IMR-90 (cell line): ENCODE data around the gene NPEPL1. TPM values are rescaled to one million over a fixed set of nuclear protein-coding genes. Genes with fewer than 3 reads are reported as not detected.

Experiments used
- ATAC-seq: fragments of 200-7000 bp; cut with Tn5 transposase; 2 replicates; pipeline ENCODE4 v1.9.1; 2020; ENCODE audit warnings: low read depth, mild to moderate bottlenecking, moderate library complexity
- Bru-seq: library from RNA; stranded (reverse); fragments of 400-500 nt; gene quantifications from one replicate; lab custom pipeline; 2021; lab: Mats Ljungman, UMichigan
- BruChase-seq, 2 experiments: library from RNA; stranded (reverse); fragments of 400-500 nt; gene quantifications; one replicate each; lab custom pipeline; 2021; lab: Mats Ljungman, UMichigan
- BruUV-seq: library from RNA; stranded (reverse); fragments of 400-500 nt; replicated peaks from 2 replicates; lab custom pipeline; 2021; lab: Mats Ljungman, UMichigan
- CTCF ChIA-PET: fragments of 300-600 bp; formaldehyde crosslinking; extraction: SDS; loops from one replicate; lab custom pipeline; 2021; ENCODE audit warnings: antibody characterized with exemption; lab: Yijun Ruan, JAX
- POLR2A ChIA-PET: fragments of 300-600 bp; sonication (Branson Sonifier 250); formaldehyde crosslinking; loops from one replicate; lab custom pipeline; 2022; ENCODE audit warnings: antibody characterized with exemption; ENCODE audit not compliant: unreplicated experiment; lab: Charles Lee
- DNase-seq: peaks from one replicate; pipeline ENCODE4 v3.0.0; 2013
- H2AFZ ChIP-seq: replicated peaks from 2 replicates; pipeline ENCODE3; 2013; ENCODE audit warnings: low read length, mild to moderate bottlenecking; ENCODE audit not compliant: poor library complexity
- H2AK5ac ChIP-seq: 2 replicates; pipeline ENCODE4 v1.6.1; 2013; ENCODE audit warnings: low read depth, low read length, inconsistent platforms
- H2AK9ac ChIP-seq: replicated peaks from 2 replicates; pipeline ENCODE3; 2013; ENCODE audit warnings: mild to moderate bottlenecking, low read depth, low read length, moderate library complexity; ENCODE audit not compliant: poor library complexity
- H2BK120ac ChIP-seq: 2 replicates; pipeline ENCODE4 v1.6.1; 2013; ENCODE audit warnings: low read depth, low read length, inconsistent platforms
- H2BK15ac ChIP-seq: 3 replicates; pipeline ENCODE4 v1.6.1; 2013; ENCODE audit warnings: low read depth, low read length, inconsistent platforms
- H2BK20ac ChIP-seq: 2 replicates; pipeline ENCODE4 v1.6.1; 2013; ENCODE audit warnings: low read depth, mild to moderate bottlenecking, inconsistent platforms, low read length, moderate library complexity
- H2BK5ac ChIP-seq: 2 replicates; pipeline ENCODE4 v1.6.1; 2013; ENCODE audit warnings: mild to moderate bottlenecking, low read depth, low read length, inconsistent platforms; ENCODE audit not compliant: poor library complexity, severe bottlenecking
- H3K14ac ChIP-seq: replicated peaks from 2 replicates; pipeline ENCODE4 v1.6.1; 2013; ENCODE audit warnings: low read depth, low read length, inconsistent platforms
- H3K18ac ChIP-seq: 2 replicates; pipeline ENCODE4 v1.6.1; 2013; ENCODE audit warnings: low read depth, low read length, control low read depth
- H3K23ac ChIP-seq: 2 replicates; pipeline ENCODE4 v1.6.1; 2013; ENCODE audit warnings: low read depth, low read length, inconsistent platforms
- H3K27ac ChIP-seq: 2 replicates; pipeline ENCODE4 v1.5.1; 2013; ENCODE audit warnings: mild to moderate bottlenecking, control low read depth, low read length; ENCODE audit not compliant: insufficient read depth
- H3K27me3 ChIP-seq: 2 replicates; pipeline ENCODE4 v1.6.1; 2013; ENCODE audit warnings: low read length; ENCODE audit not compliant: control insufficient read depth, insufficient read depth
- H3K36me3 ChIP-seq: 2 replicates; pipeline ENCODE4 v1.6.1; 2013; ENCODE audit warnings: low read length, mixed read lengths; ENCODE audit not compliant: control insufficient read depth, insufficient read depth
- H3K4ac ChIP-seq: 2 replicates; pipeline ENCODE4 v1.6.1; 2013; ENCODE audit warnings: low read depth, low read length, inconsistent platforms
- H3K4me1 ChIP-seq: 2 replicates; pipeline ENCODE4 v1.6.1; 2013; ENCODE audit warnings: low read length, mixed read lengths; ENCODE audit not compliant: control insufficient read depth, insufficient read depth
- H3K4me2 ChIP-seq: 2 replicates; pipeline ENCODE4 v1.6.1; 2013; ENCODE audit warnings: low read depth, mild to moderate bottlenecking, control low read depth, low read length, moderate library complexity
- H3K4me3 ChIP-seq: 2 replicates; pipeline ENCODE4 v1.5.1; 2013; ENCODE audit warnings: low read depth, mild to moderate bottlenecking, control low read depth, low read length, moderate library complexity; ENCODE audit not compliant: insufficient read depth
- H3K56ac ChIP-seq: 2 replicates; pipeline ENCODE4 v1.6.1; 2013; ENCODE audit warnings: low read length, inconsistent platforms; ENCODE audit not compliant: insufficient read depth; ENCODE audit errors: extremely low read depth
- H3K79me1 ChIP-seq, 2 experiments: 2 replicates each; pipeline ENCODE4 v1.6.1; 2013; ENCODE audit warnings: low read length in 2 of 2, inconsistent platforms in 1 of 2, low read depth in 1 of 2
- H3K9ac ChIP-seq: 2 replicates; pipeline ENCODE4 v1.6.1; 2013; ENCODE audit warnings: low read depth, low read length, control low read depth
- H3K9me1 ChIP-seq: 2 replicates; pipeline ENCODE4 v1.6.1; 2013; ENCODE audit warnings: low read length, inconsistent platforms; ENCODE audit not compliant: insufficient read depth
- H3K9me3 ChIP-seq: 2 replicates; pipeline ENCODE4 v1.6.1; 2013; ENCODE audit warnings: low read length; ENCODE audit not compliant: control insufficient read depth, insufficient read depth
- H4K20me1 ChIP-seq: 2 replicates; pipeline ENCODE4 v1.6.1; 2013; ENCODE audit warnings: low read length, inconsistent platforms; ENCODE audit not compliant: insufficient read depth
- H4K5ac ChIP-seq: 2 replicates; pipeline ENCODE4 v1.6.1; 2013; ENCODE audit warnings: mild to moderate bottlenecking, low read depth, low read length, control low read depth
- H4K8ac ChIP-seq, 2 experiments: 2 replicates each; pipeline ENCODE4 v1.6.1; 2013; ENCODE audit warnings: low read depth in 2 of 2, low read length in 2 of 2, control low read depth in 1 of 2, inconsistent platforms in 1 of 2
- H4K91ac ChIP-seq: 2 replicates; pipeline ENCODE4 v1.6.1; 2013; ENCODE audit warnings: low read depth, low read length, inconsistent platforms; ENCODE audit not compliant: insufficient read depth
- BHLHE40 ChIP-seq: fragments of 150-350 bp; IDR thresholded peaks from 2 replicates; pipeline ENCODE4 v1.6.1; 2016; ENCODE audit warnings: mild to moderate bottlenecking, low read depth, low read length
- CHD1 ChIP-seq: IDR thresholded peaks from 2 replicates; pipeline ENCODE4 v1.6.1; 2012; ENCODE audit warnings: low read depth, low read length, improper control_type of control experiment
- MAFK ChIP-seq: IDR thresholded peaks from 2 replicates; pipeline ENCODE4 v1.6.1; 2012; ENCODE audit warnings: low read depth, low read length, improper control_type of control experiment
- MAZ ChIP-seq: IDR thresholded peaks from 2 replicates; pipeline ENCODE4 v1.6.1; 2012; ENCODE audit warnings: low read depth, mild to moderate bottlenecking, low read length, improper control_type of control experiment, moderate library complexity, borderline replicate concordance
- POLR2A ChIP-seq: IDR thresholded peaks from 2 replicates; pipeline ENCODE4 v1.6.1; 2012; ENCODE audit warnings: mild to moderate bottlenecking, low read depth, low read length
- SMC3 ChIP-seq: fragments of 150-350 bp; IDR thresholded peaks from 2 replicates; pipeline ENCODE4 v1.6.1; 2016; ENCODE audit warnings: low read depth, mild to moderate bottlenecking, antibody characterized with exemption, low read length, moderate library complexity
- WGBS, 2 experiments: methylation state at CpG; one replicate each; pipeline versions ENCODE4 v1.1.5 to v1.1.7; 2013; ENCODE audit warnings: missing lambda C conversion rate in 2 of 2; ENCODE audit not compliant: insufficient read length in 1 of 2; ENCODE audit errors: extremely low coverage in 2 of 2; 5-methylcytosine and 5-hydroxymethylcytosine counted together
- dilution Hi-C: fragments of 300-500 bp; cut with HindIII; formaldehyde crosslinking; loops from one replicate; pipeline ENCODE4 v1.14.3; 2018; ENCODE audit warnings: low sequenced_read_pairs; ENCODE audit not compliant: unreplicated experiment
- in situ Hi-C: fragments of 300-500 bp; cut with MboI; formaldehyde crosslinking; loops from 3 replicates; pipeline ENCODE4 v1.14.3; 2019; ENCODE audit warnings: low sequenced_read_pairs, inconsistent platforms, mixed read lengths
- intact Hi-C: fragments of 100-400 bp; cut with micrococcal nuclease; formaldehyde crosslinking; loops from 2 replicates; pipeline ENCODE4 v1.10.0; 2022
- long read RNA-seq: library from polyadenylated mRNA; unstranded; transcript quantifications from one replicate; pipeline ENCODE4 v2.0.0, GENCODE V29; 2021; ENCODE audit not compliant: unreplicated experiment
- polyA plus RNA-seq, 3 experiments: library from polyadenylated mRNA; depleted of rRNA; stranded (reverse); fragments of >200 nt; gene quantifications; 2 replicates each; pipeline ENCODE4 v1.2.3, GENCODE V29; 2012; ENCODE audit warnings: low replicate concordance in 1 of 3
- total RNA-seq: library from RNA; depleted of rRNA; stranded (reverse); fragments of >200 nt; gene quantifications from 2 replicates; pipeline ENCODE4 v1.2.3, GENCODE V29; 2012; rRNA removed
- TF ChIP-seq, protein P1 (sequence below): conservative IDR thresholded peaks from 2 replicates; pipeline ENCODE4 v1.5.1; 2012; ENCODE audit warnings: mild to moderate bottlenecking, low read depth, low read length, improper control_type of control experiment
- TF ChIP-seq, protein P2 (sequence below): fragments of 150-350 bp; IDR thresholded peaks from 2 replicates; pipeline ENCODE4 v1.6.1; 2016; ENCODE audit warnings: low read depth, mild to moderate bottlenecking, low read length, moderate library complexity, borderline replicate concordance

NPEPL1 gene, protein sequence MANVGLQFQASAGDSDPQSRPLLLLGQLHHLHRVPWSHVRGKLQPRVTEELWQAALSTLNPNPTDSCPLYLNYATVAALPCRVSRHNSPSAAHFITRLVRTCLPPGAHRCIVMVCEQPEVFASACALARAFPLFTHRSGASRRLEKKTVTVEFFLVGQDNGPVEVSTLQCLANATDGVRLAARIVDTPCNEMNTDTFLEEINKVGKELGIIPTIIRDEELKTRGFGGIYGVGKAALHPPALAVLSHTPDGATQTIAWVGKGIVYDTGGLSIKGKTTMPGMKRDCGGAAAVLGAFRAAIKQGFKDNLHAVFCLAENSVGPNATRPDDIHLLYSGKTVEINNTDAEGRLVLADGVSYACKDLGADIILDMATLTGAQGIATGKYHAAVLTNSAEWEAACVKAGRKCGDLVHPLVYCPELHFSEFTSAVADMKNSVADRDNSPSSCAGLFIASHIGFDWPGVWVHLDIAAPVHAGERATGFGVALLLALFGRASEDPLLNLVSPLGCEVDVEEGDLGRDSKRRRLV
- total RNA-seq, result 6.3 and 7.2 TPM in 2 replicates
- polyA plus RNA-seq (2012; rRNA removed), result 10.4 and 10.7 TPM in 2 replicates
- polyA plus RNA-seq (2012; cell fraction: cytosol; rRNA removed), result 7.4 and 8.5 TPM in 2 replicates
- 61.8 and 109 TPM in 2 replicates for polyA plus RNA-seq (2012; cell fraction: nucleus; rRNA removed; ENCODE audit: low replicate concordance)
- percentile 59 among the genes with signal in this experiment for Bru-seq, nascent RNA
- percentile 72 among the genes with signal in this experiment for BruChase-seq, experiment 1, labeled RNA remaining after a 6-hour chase
- percentile 75 among the genes with signal in this experiment for BruChase-seq, experiment 2, labeled RNA remaining after a 2-hour chase
- long read RNA-seq, transcript NPEPL1-201 (12 exons, 2,378 nt), result major isoform, 89 of 126 reads
- long read RNA-seq, partial matches to known transcripts, result 7 of 126 reads
- long read RNA-seq, other reads (novel, unspliced or antisense), result 29 of 126 reads

DNA sequence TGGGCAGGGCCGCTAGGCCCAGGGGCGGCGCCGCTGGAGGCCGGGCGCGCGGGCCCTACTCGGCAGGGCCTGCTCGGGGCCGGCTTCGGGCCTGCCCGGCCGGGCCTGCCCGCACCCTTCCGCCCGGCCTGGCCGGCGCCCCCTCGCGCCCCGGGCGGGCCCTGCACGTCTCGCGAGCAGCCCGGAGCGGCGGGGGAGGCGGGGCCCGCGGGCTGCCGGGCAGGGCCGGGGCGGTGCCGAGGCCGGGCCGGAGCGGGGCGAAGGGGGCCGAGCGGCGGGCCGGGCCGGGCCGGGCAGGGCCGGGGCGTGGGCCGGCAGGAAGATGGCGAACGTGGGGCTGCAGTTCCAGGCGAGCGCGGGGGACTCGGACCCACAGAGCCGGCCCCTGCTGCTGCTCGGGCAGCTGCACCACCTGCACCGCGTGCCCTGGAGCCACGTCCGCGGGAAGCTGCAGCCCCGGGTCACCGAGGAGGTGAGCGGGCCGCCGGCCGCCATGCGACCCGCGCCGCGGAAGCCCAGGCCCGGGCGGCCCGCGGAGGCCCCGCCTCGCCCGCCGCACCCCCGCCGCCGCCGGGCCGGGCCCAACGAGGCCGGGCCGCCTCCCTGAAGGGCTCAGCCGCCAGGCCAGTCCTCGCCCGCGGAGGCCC, at the start of gene NPEPL1:
Gene NPEPL1, plus strand, starts transcription at position 222 of the 647 bp plus-strand sequence. Its CDS starts 101 bp downstream, at position 323.
- peak within 1 kb of the TSS; percentile 40 for H2BK120ac ChIP-seq
- H3K4me2 ChIP-seq, result peak within 1 kb of the TSS; percentile 54
- in situ Hi-C loops (no loop called here), intact Hi-C loops (loop anchor here (5.0 kb wide), 2 partner anchors 160 to 210 kb away; partner anchors contain the start of genes GNAS and GNAS-AS1), dilution Hi-C loops (no loop called here)
- no TSS peak for BruUV-seq
- CTCF ChIA-PET, result no interaction called here
- H2BK20ac ChIP-seq, result 0 out of 2 replicates have a peak within 1 kb of the TSS, but pooled peaks have one; percentile 10
- POLR2A ChIA-PET, result no interaction called here
- peak within 1 kb of the TSS; percentile 96 for H2AFZ ChIP-seq
- H2BK5ac ChIP-seq, result peak within 1 kb of the TSS; percentile 48
- H3K9ac ChIP-seq, result peak within 1 kb of the TSS; percentile 49
- DNase-seq (peak; percentile 67), ATAC-seq (peak; percentile 94)
- 4% methylated on average over 48 of the region's 93 CpGs; no CpG with 5 or more reads in 1 of the 2 experiments for WGBS, 2 experiments
- no peaks in the 10 kb centered on the region for H3K27me3 ChIP-seq
- peaks cover 16% of the 10 kb centered on the region for H3K9me1 ChIP-seq
- peaks cover 16% of the 10 kb centered on the region; the same call in 1 of the 2 replicates for H3K36me3 ChIP-seq
- peaks cover 6 to 21% of the 10 kb centered on the region in 2 experiments; a peak in 2 of 4 replicates for H3K79me1 ChIP-seq
- H3K9me3 ChIP-seq, result no peaks in the 10 kb centered on the region
- H3K4me1 ChIP-seq, result peaks cover 19% of the 10 kb centered on the region
- peak within 1 kb of the TSS; percentile 43 for H3K4me3 ChIP-seq
- H4K91ac ChIP-seq, result peak within 1 kb of the TSS; percentile 83
- peak within 1 kb of the TSS; percentile 75; the same call in 1 of the 2 replicates for H3K23ac ChIP-seq
- H3K27ac ChIP-seq, result peak within 1 kb of the TSS; percentile 31; the same call in 1 of the 2 replicates
- peak within 1 kb of the TSS; percentile 95 for H3K14ac ChIP-seq
- no peak within 1 kb of the TSS; the same call in 1 of the 2 replicates for H3K18ac ChIP-seq
- H2AK9ac ChIP-seq, result peak within 1 kb of the TSS; percentile 97
- H2BK15ac ChIP-seq, result peak within 1 kb of the TSS; percentile 53; the same call in 1 of the 3 replicates
- H3K56ac ChIP-seq, result no peak within 1 kb of the TSS
- H4K8ac ChIP-seq, result peak within 1 kb of the TSS; percentile 93 to 94
- peak within 1 kb of the TSS; percentile 93 for H4K5ac ChIP-seq
- H2AK5ac ChIP-seq, result peak within 1 kb of the TSS; percentile 94
- H3K4ac ChIP-seq, result peak within 1 kb of the TSS; percentile 96
- H4K20me1 ChIP-seq, result no peaks in the 10 kb centered on the region
- TF ChIP-seq SMC3 (peak; percentile 36; the same call in 1 of the 2 replicates), BHLHE40 (no peak), MAFK (no peak), CHD1 (no peak), POLR2A (no peak), MAZ (peak; percentile 46; the same call in 1 of the 2 replicates)
- TF ChIP-seq, protein P1, sequence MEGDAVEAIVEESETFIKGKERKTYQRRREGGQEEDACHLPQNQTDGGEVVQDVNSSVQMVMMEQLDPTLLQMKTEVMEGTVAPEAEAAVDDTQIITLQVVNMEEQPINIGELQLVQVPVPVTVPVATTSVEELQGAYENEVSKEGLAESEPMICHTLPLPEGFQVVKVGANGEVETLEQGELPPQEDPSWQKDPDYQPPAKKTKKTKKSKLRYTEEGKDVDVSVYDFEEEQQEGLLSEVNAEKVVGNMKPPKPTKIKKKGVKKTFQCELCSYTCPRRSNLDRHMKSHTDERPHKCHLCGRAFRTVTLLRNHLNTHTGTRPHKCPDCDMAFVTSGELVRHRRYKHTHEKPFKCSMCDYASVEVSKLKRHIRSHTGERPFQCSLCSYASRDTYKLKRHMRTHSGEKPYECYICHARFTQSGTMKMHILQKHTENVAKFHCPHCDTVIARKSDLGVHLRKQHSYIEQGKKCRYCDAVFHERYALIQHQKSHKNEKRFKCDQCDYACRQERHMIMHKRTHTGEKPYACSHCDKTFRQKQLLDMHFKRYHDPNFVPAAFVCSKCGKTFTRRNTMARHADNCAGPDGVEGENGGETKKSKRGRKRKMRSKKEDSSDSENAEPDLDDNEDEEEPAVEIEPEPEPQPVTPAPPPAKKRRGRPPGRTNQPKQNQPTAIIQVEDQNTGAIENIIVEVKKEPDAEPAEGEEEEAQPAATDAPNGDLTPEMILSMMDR, result peak; percentile 45
- TF ChIP-seq, protein P2, sequence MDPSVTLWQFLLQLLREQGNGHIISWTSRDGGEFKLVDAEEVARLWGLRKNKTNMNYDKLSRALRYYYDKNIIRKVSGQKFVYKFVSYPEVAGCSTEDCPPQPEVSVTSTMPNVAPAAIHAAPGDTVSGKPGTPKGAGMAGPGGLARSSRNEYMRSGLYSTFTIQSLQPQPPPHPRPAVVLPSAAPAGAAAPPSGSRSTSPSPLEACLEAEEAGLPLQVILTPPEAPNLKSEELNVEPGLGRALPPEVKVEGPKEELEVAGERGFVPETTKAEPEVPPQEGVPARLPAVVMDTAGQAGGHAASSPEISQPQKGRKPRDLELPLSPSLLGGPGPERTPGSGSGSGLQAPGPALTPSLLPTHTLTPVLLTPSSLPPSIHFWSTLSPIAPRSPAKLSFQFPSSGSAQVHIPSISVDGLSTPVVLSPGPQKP, result no peak
